IPS DF 6.9 (cell line): ENCODE measurements around the gene DYRK2.

Experiments used
- DNase-seq: peaks from one replicate; pipeline ENCODE4 v3.0.0-alpha.2; 2013; ENCODE audit warnings: low read depth, low spot score
- H3K27ac ChIP-seq: one replicate; pipeline ENCODE4 v1.5.1; 2013; ENCODE audit warnings: low read length, control low read depth
- H3K27me3 ChIP-seq: 2 replicates; pipeline ENCODE4 v1.6.1; 2013; ENCODE audit warnings: mild to moderate bottlenecking, low read length; ENCODE audit not compliant: control insufficient read depth, insufficient read depth
- H3K36me3 ChIP-seq: 2 replicates; pipeline ENCODE4 v1.6.1; 2013; ENCODE audit warnings: low read length; ENCODE audit not compliant: control insufficient read depth, insufficient read depth
- H3K4me1 ChIP-seq: 2 replicates; pipeline ENCODE4 v1.6.1; 2013; ENCODE audit warnings: low read length; ENCODE audit not compliant: control insufficient read depth, insufficient read depth
- H3K4me3 ChIP-seq: 2 replicates; pipeline ENCODE4 v1.5.1; 2013; ENCODE audit warnings: mild to moderate bottlenecking, low read length
- H3K9me3 ChIP-seq: 2 replicates; pipeline ENCODE4 v1.6.1; 2013; ENCODE audit warnings: low read length, inconsistent platforms; ENCODE audit not compliant: control insufficient read depth, insufficient read depth
- WGBS: extraction: QIAGEN DNeasy Blood & Tissue Kit; methylation state at CpG from one replicate; pipeline ENCODE4 v1.1.7; 2013; ENCODE audit warnings: mixed read lengths, missing lambda C conversion rate; ENCODE audit not compliant: insufficient read length, insufficient coverage; 5-methylcytosine and 5-hydroxymethylcytosine counted together

DYRK2 gene

DNA sequence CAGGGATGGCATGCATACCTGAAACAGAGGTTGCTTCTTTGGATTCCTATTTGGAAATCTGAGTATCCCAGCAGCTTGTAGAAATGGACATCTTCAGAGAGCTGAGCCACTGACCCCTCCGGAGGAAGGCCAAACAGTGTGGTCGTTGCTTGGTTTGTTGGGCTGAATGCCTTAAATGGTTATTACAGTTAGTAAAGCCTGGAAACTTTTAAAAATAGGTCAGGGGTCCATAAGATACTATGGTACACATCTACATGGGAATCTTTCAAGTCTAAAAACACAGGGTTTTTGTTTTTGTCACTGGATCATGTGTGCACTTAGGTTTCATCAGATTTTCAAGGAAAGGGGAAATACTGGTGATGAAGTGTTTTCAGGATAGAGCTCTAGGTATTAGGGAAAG is 7.7 kb downstream of the DYRK2 start:
- WGBS, result no CpG with 5 or more reads among the region's 2 CpGs
- Histone ChIP-seq H3K36me3 (peaks cover 14% of the 10 kb centered on the region; the same call in 1 of the 2 replicates), H3K4me3 (no peak overlapping the region), H3K27ac (no peak overlapping the region), H3K9me3 (no peaks in the 10 kb centered on the region), H3K27me3 (no peaks in the 10 kb centered on the region), H3K4me1 (no peaks in the 10 kb centered on the region; the same call in 1 of the 2 replicates)
- DNase-seq, result no peak

- Histone ChIP-seq H3K27ac (no peak overlapping the region), H3K9me3 (no peaks in the 10 kb centered on the region), H3K4me3 (no peak overlapping the region), H3K27me3 (no peaks in the 10 kb centered on the region), H3K4me1 (no peaks in the 10 kb centered on the region; the same call in 1 of the 2 replicates), H3K36me3 (peaks cover 14% of the 10 kb centered on the region; the same call in 1 of the 2 replicates)
- no peak for DNase-seq
- WGBS, result no CpG with 5 or more reads among the region's 8 CpGs
Measured at GRCh38 chr12:67658486-67658885, 9.9 kb downstream of the DYRK2 start.

GRCh38 chr12:67659292-67659691 is 10.7 kb downstream of the DYRK2 start:
- peaks cover 14% of the 10 kb centered on the region; the same call in 1 of the 2 replicates for H3K36me3 ChIP-seq
- H3K27me3 ChIP-seq, result no peaks in the 10 kb centered on the region
- no peak overlapping the region for H3K27ac ChIP-seq
- H3K4me3 ChIP-seq, result no peak overlapping the region
- WGBS, result no CpG with 5 or more reads among the region's 4 CpGs
- H3K4me1 ChIP-seq, result no peaks in the 10 kb centered on the region; the same call in 1 of the 2 replicates
- H3K9me3 ChIP-seq, result no peaks in the 10 kb centered on the region
- no peak for DNase-seq

DNA sequence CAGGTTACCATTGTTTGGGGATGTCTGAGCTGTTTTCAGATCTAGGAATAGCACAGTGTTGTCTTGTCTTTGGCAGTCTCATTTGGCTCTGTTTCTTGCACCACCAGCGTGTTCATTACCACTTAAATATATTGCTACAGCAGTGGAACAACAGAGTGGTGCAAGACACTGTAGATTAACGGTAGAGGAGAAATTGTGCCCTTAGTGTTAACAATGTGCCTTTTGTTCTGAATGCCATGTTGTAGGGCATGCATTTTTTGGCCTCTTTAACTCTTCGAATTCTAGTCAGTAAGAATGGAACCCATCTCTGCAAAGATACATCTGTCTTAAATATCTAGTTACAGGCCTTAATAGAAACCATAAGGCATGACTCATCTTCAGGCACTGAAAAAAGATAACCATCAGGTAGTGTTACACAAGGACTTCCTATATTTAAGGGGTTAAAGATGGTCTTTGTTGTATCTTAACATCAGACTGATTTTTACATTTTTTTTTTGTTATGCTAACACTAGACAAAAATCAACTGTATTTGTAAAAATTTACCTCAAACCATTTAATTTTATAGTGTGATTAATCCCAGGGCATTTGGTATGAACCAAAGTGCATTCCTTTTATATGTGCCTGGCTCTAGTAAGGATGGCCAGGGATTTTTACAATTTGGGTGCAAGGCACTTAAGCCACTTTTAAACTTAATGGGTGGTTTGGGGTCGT is 12.9 kb downstream of the DYRK2 start:
- peaks cover 14% of the 10 kb centered on the region; the same call in 1 of the 2 replicates for H3K36me3 ChIP-seq
- H3K27me3 ChIP-seq, result no peaks in the 10 kb centered on the region
- H3K4me1 ChIP-seq, result no peaks in the 10 kb centered on the region
- no peak for DNase-seq
- H3K9me3 ChIP-seq, result no peaks in the 10 kb centered on the region
- H3K27ac ChIP-seq, result no peak overlapping the region
- WGBS, result no CpG with 5 or more reads among the region's 4 CpGs
- H3K4me3 ChIP-seq, result no peak overlapping the region

GRCh38 chr12:67662910-67663538 is 14.5 kb downstream of the DYRK2 start:
- no CpG with 5 or more reads among the region's 3 CpGs for WGBS
- Histone ChIP-seq H3K4me1 (no peaks in the 10 kb centered on the region), H3K27me3 (no peaks in the 10 kb centered on the region), H3K27ac (no peak overlapping the region), H3K4me3 (no peak overlapping the region), H3K36me3 (peaks cover 4% of the 10 kb centered on the region; the same call in 1 of the 2 replicates), H3K9me3 (no peaks in the 10 kb centered on the region)
- no peak for DNase-seq

DNA sequence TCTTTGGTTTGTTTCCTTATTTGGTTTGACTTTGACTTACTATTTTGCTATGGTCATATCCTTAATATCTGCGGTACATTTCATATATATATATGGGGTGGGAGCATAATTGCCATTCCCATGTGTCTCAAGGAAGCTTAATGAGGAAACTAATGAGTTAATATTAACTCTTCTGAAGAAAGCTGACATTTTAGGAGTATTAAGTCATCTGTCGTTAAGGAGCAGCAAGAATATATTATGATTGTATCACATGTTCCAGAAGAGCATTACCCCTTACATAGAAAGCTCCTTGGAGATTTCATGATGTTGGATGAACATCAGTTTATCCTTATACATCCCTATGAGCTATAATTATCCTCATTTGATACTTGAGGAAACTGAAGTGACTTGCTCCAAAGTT is 15.6 kb downstream of the DYRK2 start:
- no peaks in the 10 kb centered on the region for H3K4me1 ChIP-seq
- no peaks in the 10 kb centered on the region for H3K9me3 ChIP-seq
- DNase-seq, result no peak
- no peaks in the 10 kb centered on the region for H3K27me3 ChIP-seq
- H3K4me3 ChIP-seq, result no peak overlapping the region
- H3K36me3 ChIP-seq, result no peaks in the 10 kb centered on the region; the same call in 1 of the 2 replicates
- WGBS, result no CpG with 5 or more reads among the region's 2 CpGs
- H3K27ac ChIP-seq, result no peak overlapping the region

GRCh38 chr12:67665679-67666078 is 17.1 kb downstream of the DYRK2 start:
- Histone ChIP-seq H3K36me3 (no peaks in the 10 kb centered on the region), H3K4me3 (no peak overlapping the region)
- no CpG with 5 or more reads among the region's 1 CpG for WGBS

DNA sequence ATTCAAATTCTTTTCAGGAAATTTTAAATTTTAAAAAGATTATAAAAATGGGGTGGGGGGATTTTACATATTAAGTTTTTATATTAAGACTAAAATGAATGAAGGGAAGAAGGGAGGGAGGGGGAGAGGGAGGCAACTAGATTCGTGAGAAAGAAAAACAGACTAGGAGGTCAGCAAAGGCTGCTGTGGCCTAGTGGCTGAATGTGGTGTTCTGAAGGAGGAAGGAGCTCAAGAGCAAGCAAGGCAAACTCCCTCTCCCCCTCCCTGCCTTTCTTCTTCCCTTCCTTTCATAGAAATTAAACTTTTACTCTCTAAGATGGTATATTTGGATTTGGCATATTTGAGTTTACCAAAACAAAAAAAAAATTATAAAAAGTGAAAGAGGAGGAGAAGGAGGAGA is 18.1 kb downstream of the DYRK2 start:
- no peaks in the 10 kb centered on the region for H3K27me3 ChIP-seq
- H3K27ac ChIP-seq, result no peak overlapping the region
- no peak overlapping the region for H3K4me3 ChIP-seq
- H3K4me1 ChIP-seq, result no peaks in the 10 kb centered on the region
- H3K9me3 ChIP-seq, result no peaks in the 10 kb centered on the region
- no peaks in the 10 kb centered on the region for H3K36me3 ChIP-seq
- no CpG with 5 or more reads among the region's 1 CpG for WGBS
- no peak for DNase-seq

More at GRCh38 chr12:67665679-67666078, 17.1 kb downstream of the DYRK2 start:
- Histone ChIP-seq H3K27ac (no peak overlapping the region), H3K4me1 (no peaks in the 10 kb centered on the region), H3K9me3 (no peaks in the 10 kb centered on the region), H3K27me3 (no peaks in the 10 kb centered on the region)
- DNase-seq, result no peak

- Histone ChIP-seq H3K4me3 (no peak overlapping the region), H3K9me3 (no peaks in the 10 kb centered on the region), H3K36me3 (no peaks in the 10 kb centered on the region), H3K4me1 (no peaks in the 10 kb centered on the region), H3K27ac (no peak overlapping the region), H3K27me3 (no peaks in the 10 kb centered on the region)
- no CpG with 5 or more reads among the region's 8 CpGs for WGBS
- DNase-seq, result no peak
Measured at GRCh38 chr12:67667276-67668073, 18.9 kb downstream of the DYRK2 start.

DNA sequence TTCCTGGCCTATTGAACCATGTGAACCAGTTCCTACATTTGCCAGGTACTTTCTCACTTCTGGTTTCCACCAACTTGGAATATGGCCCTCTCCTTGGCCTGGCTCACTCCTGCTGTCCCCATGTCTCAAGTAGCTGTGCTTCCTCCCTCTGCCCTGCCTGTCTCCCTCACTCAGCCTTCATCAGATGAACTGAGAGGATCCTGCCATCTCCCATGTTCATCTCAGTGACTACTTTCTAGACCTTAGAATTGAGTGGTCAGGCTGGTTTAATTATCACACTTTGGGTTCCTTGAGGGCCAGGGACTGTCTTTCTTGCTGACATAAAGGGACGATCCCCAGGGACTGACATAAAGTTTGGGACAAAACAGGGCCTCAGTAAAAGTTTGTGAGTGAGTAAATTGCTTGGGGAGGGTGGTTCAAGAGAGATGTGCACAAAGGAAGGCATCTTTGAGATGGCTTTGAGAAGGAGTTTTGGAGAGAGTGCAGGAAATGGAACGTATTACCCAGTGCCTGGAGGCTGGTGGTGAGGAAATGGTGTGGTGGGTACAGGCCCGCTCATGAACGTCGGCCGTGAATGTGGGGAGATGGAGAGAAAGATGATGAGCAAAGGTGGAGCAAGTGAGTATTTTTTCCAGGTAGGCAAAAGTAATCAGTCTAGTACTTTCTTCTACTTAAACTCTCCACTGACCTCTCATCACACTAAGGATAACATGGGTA is 20.8 kb downstream of the DYRK2 start:
- H3K36me3 ChIP-seq, result no peaks in the 10 kb centered on the region
- no peaks in the 10 kb centered on the region for H3K9me3 ChIP-seq
- no peak overlapping the region for H3K4me3 ChIP-seq
- H3K27ac ChIP-seq, result no peak overlapping the region
- H3K27me3 ChIP-seq, result no peaks in the 10 kb centered on the region
- no peak for DNase-seq
- no peaks in the 10 kb centered on the region for H3K4me1 ChIP-seq
- no CpG with 5 or more reads among the region's 6 CpGs for WGBS
